Glomerular visceral epithelial cell (primary cell): ENCODE results near the gene C8B.

Source experiments
- DNase-seq: peaks from one replicate; pipeline ENCODE4 v3.0.0-alpha.2; 2016; ENCODE audit errors: extremely low spot score

Gene C8B

DNA sequence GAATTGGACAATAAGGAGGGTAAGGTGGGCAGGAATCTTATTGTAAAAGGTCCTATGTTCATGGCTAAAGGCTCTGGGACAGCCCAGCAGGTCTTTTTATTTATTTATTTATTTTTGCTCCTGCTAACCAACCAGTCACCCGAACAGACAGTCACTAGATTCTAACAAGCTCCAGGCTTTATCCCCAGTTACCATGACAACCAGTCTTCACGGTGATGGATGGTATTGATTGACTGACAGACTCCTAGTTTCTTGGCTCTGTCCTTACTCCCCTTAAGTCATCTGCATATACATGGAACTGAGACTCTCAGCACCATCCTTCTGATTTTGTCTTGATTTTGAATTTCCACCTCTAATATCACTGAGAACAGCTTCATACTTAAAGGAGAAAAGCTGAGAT is 66.9 kb downstream of the C8B start:
- no peak for DNase-seq

- DNase-seq: no peak
These were observed 67.8 kb downstream of the C8B start for GRCh38 chr1:56898005-56898373.

DNA sequence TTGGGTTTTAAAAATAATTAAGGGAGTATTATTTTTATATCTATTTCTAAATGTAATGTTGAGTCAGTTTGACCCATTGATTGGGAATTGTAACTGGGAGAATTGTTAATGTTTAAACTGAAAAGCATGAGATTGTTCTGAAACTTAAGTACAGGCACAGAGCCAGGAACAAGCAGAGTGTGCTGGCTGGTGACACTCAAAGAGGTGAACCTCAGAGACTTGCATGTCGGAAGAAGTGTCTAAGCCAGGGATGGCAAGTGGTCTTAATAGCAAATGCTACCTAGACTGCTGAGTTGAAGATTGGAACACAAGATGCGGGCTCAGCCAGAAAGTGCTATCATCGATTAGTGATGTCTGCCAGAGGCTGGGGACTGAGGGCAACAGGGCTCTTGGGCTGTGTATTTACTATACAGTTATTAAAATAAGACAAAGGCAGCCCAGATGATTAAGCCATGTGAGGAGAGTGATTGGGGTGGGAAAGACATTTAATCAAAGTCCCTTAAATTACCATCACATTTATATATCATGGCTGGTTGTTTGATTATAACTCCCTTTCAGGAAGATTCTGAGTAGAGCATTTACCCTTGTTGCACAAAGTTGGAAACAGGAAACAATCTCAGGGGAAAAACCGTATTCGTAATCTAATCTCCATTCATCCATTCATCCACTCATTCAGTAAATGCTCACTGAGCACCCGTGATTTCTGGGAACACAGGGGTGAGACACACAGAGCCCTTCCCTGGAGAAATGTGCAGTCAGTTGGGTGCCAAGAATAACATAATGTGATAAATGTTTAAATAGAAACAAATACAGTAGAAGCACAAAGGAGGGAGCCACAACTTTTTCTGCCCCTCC is 68.4 kb downstream of the C8B start:
- no peak for DNase-seq

DNA sequence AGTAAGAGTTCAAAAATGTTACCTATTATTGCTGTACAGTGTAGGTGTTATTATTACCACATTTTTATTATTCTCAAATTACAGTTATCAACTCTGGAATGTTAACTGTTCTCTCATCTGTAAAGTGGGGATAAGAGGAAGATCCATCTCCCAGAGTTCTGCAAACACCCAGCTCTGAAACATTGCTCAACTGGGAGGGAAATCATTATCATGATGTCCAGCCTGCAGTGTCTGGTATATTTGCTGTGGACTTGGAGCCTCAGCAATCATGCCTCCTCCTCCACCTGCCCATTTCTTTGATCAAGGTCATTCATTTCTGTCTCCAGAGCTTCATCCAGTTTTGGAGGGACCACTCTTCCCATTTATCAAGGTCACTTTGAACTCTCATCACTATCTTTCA is 71.8 kb downstream of the C8B start:
- DNase-seq: no peak

- no peak for DNase-seq
These were observed 75.6 kb downstream of the C8B start for GRCh38 chr1:56890229-56890628.

DNA sequence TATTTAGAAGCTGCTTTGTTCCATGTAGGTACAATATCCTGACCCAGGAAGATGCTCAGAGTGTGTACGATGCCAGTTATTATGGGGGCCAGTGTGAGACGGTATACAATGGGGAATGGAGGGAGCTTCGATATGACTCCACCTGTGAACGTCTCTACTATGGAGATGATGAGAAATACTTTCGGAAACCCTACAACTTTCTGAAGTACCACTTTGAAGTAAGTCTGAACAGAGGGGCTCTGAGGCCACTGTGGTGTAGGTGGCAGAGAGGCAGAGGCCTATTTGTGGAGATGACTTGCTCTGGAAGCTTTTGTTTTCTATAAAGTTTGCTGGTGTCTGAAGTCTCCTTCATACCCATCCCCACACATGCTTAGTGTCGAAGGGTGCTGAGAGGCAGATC is 84.4 kb downstream of the C8B start:
- no peak for DNase-seq

GRCh38 chr1:56880774-56881173 is 85.0 kb downstream of the C8B start:
- no peak for DNase-seq
